HCEC 1CT (cell line): Measurements from ENCODE around the gene NMU.
"Not testable (repeated sequence)": the region's sequence is repeated elsewhere in the genome, so short reads cannot be mapped to it uniquely, and the experiment has no call there.

Experiments used
- DNase-seq: peaks from one replicate; pipeline ENCODE4 v3.0.0-alpha.2; 2017

The NMU gene

DNA sequence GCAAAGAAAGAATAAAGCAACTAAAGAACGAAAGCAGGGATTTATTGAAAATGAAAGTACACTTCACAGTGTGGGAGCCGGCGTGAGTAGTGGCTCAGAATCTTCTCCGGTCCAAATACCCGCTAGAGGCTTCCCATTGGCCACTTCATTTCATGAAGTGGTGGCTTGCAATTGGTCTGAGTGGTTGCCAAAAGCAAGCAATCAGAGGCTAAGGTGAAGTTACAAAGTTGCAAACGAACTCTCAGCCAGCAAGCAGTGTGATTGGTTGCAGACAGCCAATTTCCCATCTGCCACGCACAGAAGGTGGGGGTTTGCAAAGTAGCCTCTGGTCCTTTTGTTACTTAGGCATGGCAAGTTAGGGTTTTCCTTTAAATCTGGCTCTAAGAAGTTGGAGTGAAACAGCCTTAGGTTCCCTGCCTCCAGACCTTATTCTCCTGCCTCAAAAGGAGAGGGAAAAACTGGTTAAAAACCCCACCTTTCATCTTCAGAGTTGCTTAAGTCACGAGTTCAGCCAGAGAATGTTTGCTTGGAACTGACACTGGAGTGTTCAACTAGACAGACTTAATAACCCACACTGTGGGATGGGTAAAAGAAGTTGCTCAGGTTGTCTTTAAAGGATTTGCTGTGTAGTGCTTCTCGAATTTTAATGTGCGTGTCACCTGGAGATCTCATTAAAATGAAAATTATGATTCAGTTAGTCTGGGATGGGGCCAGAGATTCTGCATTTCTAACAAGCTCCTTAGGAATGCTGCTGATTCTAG is 82.5 kb downstream of the NMU start:
- DNase-seq: peak; percentile 79

DNA sequence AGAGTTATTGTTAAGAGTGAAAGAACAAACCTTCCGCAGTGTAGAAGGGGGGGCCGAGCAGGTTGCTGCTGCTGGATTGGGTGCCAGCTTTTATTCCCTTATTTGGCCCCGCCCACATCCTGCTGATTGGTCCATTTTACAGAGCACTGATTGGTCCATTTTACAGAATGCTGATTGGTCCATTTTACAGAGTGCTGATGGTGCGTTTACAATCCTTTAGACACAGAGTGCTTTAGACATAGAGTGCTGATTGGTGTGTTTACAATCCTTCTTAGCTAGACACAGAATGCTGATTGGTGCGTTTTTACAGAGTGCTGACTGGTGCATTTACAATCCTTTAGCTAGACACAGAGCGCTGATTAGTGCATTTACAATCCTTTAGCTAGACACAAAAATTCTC is 84.1 kb downstream of the NMU start:
- DNase-seq: not testable (repeated sequence)

DNA sequence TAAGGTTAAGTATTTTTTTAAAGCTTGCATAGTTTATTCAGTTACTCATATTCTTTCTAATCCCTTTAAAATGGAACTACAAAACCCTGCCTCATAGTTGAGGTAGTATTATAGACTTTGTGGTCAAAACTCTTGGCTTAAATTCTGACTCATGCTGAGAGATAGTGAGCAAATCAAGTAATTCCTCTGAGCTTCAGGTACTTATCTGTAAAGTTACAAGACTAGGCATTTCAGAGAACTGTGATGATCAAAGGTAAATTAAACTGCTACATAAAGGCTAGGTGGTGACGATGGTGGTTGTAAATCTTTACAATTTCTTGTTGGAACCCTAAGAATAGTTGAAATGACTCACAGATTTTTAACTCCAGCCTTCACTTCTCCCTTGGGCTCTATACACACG is 86.2 kb downstream of the NMU start:
- DNase-seq: peak; percentile 74

DNA sequence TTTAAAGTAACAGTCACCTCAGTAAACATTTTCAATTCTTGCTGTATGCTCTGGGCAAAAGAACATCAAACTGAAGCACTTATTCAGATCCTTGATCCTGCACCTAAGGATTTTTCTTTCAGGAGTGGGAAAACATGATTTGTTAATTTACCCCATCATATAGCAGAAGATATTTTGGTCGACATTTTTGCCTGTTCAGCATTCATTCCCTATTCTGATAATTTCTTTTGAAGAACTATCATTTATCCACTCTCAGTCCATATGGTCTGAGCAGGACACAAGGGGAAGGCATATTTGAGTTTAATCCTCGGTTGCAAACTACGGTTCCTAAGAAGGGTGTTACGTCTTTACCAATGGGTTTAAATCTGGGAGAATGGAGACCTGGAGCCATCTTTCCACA is 88.2 kb downstream of the NMU start:
- no peak for DNase-seq

DNA sequence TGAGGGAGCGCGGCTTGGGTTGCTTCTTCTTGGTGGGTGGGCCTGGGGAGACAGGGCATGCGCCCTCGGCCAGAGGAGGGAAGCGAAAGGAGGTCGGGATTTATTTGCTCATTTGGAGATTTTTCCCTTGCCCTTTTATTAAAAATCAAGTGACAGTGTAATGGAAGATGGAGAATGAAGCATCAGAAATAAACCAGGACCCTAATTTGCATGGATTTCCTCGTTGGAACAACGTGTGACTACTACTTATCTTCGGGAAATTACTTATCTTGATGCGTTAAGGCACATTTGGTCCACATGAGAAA is 88.7 kb downstream of the NMU start:
- no peak for DNase-seq

DNA sequence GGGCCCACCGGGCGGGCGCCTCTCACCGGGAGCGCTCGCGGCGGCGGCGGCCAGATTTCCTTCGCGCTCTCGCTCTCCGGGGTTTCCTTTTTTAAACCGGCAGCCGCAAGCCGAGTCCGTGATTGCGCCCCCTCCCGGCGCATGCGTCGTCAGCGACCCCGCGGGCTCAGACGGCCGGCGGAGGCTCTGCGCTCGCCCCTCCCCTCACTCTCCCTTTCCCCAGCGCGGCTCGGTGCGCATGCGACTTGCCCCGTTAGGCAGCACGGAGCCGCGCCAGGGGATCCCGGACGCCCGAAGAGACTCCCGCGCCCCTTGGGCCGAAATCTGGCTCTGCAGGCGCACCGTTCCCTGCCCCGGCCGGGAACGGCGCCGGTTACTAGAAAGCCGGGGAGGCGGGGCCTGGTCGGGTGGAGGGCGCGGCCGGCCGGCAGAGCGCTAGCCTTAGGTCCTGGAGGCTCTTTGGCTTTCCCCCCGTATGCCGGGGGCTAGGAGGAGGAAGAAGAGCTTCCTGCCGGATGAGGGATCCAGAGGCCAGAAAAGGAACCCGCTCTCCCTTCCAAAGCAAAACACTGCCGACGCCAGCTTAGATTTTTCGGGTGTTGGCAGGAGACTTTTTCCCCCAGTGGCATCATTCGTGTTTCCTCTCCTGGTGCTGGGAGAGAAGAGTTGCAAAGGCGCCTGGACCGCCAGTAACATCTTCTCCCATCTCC is 89.2 kb downstream of the NMU start, which contains the start of gene CLOCK:
Gene CLOCK, minus strand, starts transcription at position 154 of the 710 bp plus-strand sequence. CDS start 64,124 bp downstream, outside the sequence.
- DNase-seq: peak; percentile 77

DNA sequence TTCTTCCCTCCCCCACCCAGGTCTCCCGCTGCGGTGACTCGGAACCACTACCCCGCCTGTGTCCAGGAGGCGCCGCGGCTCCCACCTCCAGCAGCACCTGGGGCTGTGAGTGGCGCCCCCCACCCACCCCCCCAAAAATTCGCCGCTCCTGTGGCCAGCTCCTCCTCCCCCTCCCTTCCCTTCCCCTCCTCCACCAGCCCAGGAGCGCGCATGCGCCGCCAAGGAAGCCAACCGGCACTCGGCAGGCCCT is 89.7 kb downstream of the NMU start:
- no peak for DNase-seq

DNA sequence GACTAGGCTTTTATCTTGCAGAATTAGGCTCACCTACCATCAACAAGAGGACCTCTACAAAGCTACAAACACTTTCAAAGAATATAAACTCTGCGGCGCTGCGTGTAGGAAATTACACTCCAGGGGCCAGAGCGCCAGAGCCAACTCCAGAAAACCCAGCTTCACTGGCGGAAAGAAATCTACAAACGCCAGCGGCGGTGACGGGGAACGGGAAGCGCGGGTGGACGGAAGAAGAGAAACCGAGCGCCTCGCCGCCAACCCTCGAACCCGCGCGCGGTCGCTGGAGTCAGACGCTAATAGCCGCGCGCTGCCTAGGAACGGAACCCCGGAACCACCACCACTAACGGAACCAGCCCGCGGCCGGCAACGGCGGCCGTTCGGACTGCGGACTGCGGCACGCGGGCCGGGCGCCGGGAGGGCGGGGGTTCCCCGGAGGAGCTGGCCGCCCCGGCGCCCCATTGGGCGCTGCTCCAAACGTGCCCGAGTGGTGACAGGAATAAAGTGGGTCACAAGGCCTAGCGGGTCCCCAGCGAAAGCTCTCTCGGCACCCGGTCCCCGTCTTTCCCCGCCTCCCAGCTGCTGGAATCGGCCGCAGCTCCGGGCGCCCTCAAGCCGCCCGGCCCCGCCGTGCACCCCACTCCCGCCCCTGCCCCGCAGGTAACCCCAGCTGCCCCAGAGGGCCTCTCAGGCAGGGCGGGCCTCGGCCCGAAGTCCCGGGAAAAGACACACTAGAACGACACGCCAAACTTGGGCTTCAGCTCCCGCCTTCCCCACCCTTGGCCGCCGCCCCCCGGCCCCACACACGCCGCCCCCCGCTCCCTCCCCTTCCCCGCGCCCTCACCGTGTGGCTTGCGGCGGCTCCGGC is 90.2 kb downstream of the NMU start:
- DNase-seq: peak; percentile 60
